SK-N-SH treated with all-trans-retinoic acid at 6 μM for 48 hours (cell line): ENCODE measurements around the gene CIITA.

ENCODE experiments used
- ARNTL ChIP-seq: fragments of 450-650 bp; formaldehyde crosslinking; IDR thresholded peaks from 2 replicates; pipeline ENCODE4 v1.5.0; 2020; ENCODE audit warnings: low read depth, mild to moderate bottlenecking, moderate library complexity, borderline replicate concordance
- CREB5 ChIP-seq: fragments of 250-450 bp; sonication (Bioruptor Pico); IDR thresholded peaks from 2 replicates; pipeline ENCODE4 v1.5.1; 2020; ENCODE audit warnings: low read depth, mild to moderate bottlenecking, moderate library complexity
- CSDC2 ChIP-seq: fragments of 250-450 bp; sonication (Bioruptor Pico); IDR thresholded peaks from 2 replicates; pipeline ENCODE4 v1.5.0; 2020; ENCODE audit warnings: mild to moderate bottlenecking, moderate library complexity
- ESRRG ChIP-seq: fragments of 250-450 bp; sonication (Bioruptor Pico); IDR thresholded peaks from 2 replicates; pipeline ENCODE4 v1.6.1; 2021; ENCODE audit warnings: mild to moderate bottlenecking
- GLIS3 ChIP-seq: fragments of 250-450 bp; sonication (Bioruptor Pico); IDR thresholded peaks from 2 replicates; pipeline ENCODE4 v1.5.0; 2020; ENCODE audit warnings: mild to moderate bottlenecking, moderate library complexity
- PATZ1 ChIP-seq: fragments of 250-450 bp; sonication (Bioruptor Pico); IDR thresholded peaks from 2 replicates; pipeline ENCODE4 v1.8.0; 2020; ENCODE audit warnings: mild to moderate bottlenecking, moderate library complexity, borderline replicate concordance
- POU6F1 ChIP-seq: fragments of 250-450 bp; sonication (Bioruptor Pico); IDR thresholded peaks from 2 replicates; pipeline ENCODE4 v1.8.0; 2021; ENCODE audit warnings: low read depth, mild to moderate bottlenecking, moderate library complexity, borderline replicate concordance
- PPARA ChIP-seq: fragments of 250-450 bp; sonication (Bioruptor Pico); IDR thresholded peaks from 2 replicates; pipeline ENCODE4 v1.5.0; 2020; ENCODE audit warnings: mild to moderate bottlenecking, borderline replicate concordance
- SNAI2 ChIP-seq: fragments of 250-450 bp; sonication (Bioruptor Pico); IDR thresholded peaks from 2 replicates; pipeline ENCODE4 v1.5.0; 2020; ENCODE audit warnings: mild to moderate bottlenecking, moderate library complexity
- TOX ChIP-seq: fragments of 250-450 bp; sonication (Bioruptor Pico); IDR thresholded peaks from 2 replicates; pipeline ENCODE4 v1.8.0; 2021; ENCODE audit warnings: mild to moderate bottlenecking, moderate library complexity, borderline replicate concordance
- ZFP3 ChIP-seq: fragments of 250-450 bp; sonication (Bioruptor Pico); IDR thresholded peaks from 2 replicates; pipeline ENCODE4 v1.5.0; 2020; ENCODE audit warnings: mild to moderate bottlenecking, moderate library complexity
- ZFP30 ChIP-seq: fragments of 450-650 bp; formaldehyde crosslinking; IDR thresholded peaks from 2 replicates; pipeline ENCODE4 v1.5.0; 2022; ENCODE audit warnings: mild to moderate bottlenecking, moderate library complexity
- ZNF565 ChIP-seq: fragments of 450-650 bp; formaldehyde crosslinking; conservative IDR thresholded peaks from 2 replicates; pipeline ENCODE4 v1.5.0; 2020; ENCODE audit warnings: low read depth, mild to moderate bottlenecking, moderate library complexity

- TF ChIP-seq ARNTL (CRISPR knock-in tag) (no peak), SNAI2 (no peak), CREB5 (CRISPR knock-in tag) (no peak), PATZ1 (no peak), TOX (no peak), GLIS3 (CRISPR knock-in tag) (no peak), POU6F1 (no peak), ZNF565 (CRISPR knock-in tag) (no peak), ZFP30 (no peak), PPARA (CRISPR knock-in tag) (no peak), ESRRG (CRISPR knock-in tag) (no peak), CSDC2 (CRISPR knock-in tag) (no peak), ZFP3 (CRISPR knock-in tag) (no peak)
These were observed 56.9 kb downstream of the CIITA start for GRCh38 chr16:10933865-10934264.
